ENCODE data around the gene KRT86.

Gene KRT86

DNA sequence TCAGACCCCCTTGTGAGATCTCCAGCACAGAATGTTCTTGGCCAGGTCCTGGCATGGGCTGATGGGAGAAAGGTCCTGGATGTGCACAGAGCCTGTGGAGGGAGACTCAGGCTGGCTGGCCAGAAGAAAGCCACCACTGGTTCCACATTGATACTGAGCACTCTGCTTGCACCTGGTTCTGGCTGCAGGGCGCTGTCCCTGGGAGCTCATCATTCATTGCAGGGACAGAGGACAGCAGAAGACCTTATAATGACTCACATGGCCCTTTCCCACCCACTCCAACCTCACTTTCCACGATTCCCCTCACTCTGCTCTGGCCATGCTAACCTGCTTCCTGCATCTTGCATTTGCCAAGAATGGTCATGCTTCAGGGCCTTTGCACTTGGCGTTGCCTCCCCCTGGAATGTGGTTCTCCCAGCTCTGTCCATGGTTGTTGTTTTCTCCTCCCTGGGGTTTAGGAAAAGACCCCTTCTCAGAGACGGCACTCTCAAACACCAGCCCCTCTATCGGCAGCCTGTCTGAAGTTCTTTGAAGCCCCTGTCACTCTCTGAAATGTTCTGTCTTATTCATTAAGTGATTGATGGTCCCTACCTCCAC lies 31.1 kb upstream of the KRT86 start:
- H3K27ac ChIP-seq = no peak overlapping the region
- TF ChIP-seq, protein P1, sequence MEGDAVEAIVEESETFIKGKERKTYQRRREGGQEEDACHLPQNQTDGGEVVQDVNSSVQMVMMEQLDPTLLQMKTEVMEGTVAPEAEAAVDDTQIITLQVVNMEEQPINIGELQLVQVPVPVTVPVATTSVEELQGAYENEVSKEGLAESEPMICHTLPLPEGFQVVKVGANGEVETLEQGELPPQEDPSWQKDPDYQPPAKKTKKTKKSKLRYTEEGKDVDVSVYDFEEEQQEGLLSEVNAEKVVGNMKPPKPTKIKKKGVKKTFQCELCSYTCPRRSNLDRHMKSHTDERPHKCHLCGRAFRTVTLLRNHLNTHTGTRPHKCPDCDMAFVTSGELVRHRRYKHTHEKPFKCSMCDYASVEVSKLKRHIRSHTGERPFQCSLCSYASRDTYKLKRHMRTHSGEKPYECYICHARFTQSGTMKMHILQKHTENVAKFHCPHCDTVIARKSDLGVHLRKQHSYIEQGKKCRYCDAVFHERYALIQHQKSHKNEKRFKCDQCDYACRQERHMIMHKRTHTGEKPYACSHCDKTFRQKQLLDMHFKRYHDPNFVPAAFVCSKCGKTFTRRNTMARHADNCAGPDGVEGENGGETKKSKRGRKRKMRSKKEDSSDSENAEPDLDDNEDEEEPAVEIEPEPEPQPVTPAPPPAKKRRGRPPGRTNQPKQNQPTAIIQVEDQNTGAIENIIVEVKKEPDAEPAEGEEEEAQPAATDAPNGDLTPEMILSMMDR (IDR thresholded peaks at IDR 0.05; ENCODE audit: low read depth, low read length, missing control alignments) = no peak
- no peaks in the 10 kb centered on the region for H3K27me3 ChIP-seq (replicated peaks)
- in situ Hi-C loops (cut with HindIII; ENCODE audit: low pct_ligation_motif_present, low sequenced_read_pairs) = no loop called here
- DNase-seq = no peak
- H3K36me3 ChIP-seq (replicated peaks) = no peaks in the 10 kb centered on the region
- no peak overlapping the region for H3K4me3 ChIP-seq (ENCODE audit: low read depth, low read length)

DNA sequence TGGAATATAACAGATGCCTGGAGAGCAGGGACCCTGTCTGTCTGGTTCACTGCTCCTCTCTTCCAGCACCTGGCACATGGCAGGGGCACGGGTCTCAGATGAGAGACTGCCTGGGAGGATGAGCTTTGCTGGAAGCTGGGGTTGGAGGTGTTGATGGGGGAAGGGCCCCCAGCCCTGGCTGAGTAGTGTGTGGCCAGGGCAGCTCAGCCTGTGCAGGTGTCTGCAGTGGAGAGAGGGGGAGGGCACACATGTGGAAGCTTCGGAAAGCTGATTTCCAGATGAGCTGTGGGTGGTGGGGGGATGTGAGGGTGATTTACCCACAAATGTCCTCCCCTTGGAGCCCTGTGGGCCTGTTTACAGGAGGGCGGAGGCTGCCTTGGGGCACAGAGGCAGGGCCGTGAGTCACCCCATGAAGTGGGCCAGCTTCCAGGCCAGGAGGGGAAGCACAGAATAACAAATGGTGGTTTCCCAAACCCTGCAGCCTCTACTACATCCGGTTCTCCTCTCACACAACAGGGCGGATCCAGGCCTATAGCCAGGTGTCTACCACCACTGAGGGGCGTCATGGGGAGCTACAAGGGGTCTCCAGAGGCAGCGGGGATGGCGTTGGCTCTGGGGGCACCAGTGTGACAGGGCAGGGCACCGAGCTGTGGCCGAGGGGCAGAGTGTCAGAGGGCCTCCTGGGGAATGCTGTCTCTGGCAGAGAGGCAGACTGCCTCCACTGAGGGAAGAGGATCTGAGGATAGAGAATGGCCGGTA lies 30.4 kb upstream of the KRT86 start:
- DNase-seq = peak; percentile 81
- no peak overlapping the region for H3K4me3 ChIP-seq (ENCODE audit: low read depth, low read length)
- H3K27ac ChIP-seq = peak overlapping the region; percentile 55
- in situ Hi-C loops (cut with HindIII; ENCODE audit: low pct_ligation_motif_present, low sequenced_read_pairs) = no loop called here
- no peaks in the 10 kb centered on the region for H3K27me3 ChIP-seq (replicated peaks)
- no peaks in the 10 kb centered on the region for H3K36me3 ChIP-seq (replicated peaks)
- TF ChIP-seq, protein P1 (IDR thresholded peaks at IDR 0.05; ENCODE audit: low read depth, low read length, missing control alignments) = no peak

DNA sequence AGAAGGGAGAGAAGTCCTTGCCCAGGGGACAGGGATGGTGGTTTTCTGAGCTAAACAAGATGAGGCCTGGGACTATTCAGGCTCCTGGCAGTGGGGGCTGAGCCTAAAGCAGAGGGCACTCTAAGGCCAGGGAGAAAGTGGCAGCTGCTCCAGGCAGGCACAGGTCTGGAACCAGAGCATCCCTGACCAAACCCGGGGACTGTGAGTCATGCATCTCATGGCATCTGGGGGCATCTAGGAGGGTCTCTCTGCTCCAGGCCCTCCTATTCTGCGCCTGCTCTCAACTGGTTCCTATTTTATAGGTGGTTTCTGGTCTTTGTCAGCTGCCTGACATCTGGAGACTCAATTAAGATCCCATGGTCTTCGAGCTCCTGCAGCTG lies 29.8 kb upstream of the KRT86 start:
- peak overlapping the region; percentile 55 for H3K27ac ChIP-seq
- TF ChIP-seq, protein P1 (IDR thresholded peaks at IDR 0.05; ENCODE audit: low read depth, low read length, missing control alignments) = no peak
- H3K36me3 ChIP-seq (replicated peaks) = no peaks in the 10 kb centered on the region
- in situ Hi-C loops (cut with HindIII; ENCODE audit: low pct_ligation_motif_present, low sequenced_read_pairs) = no loop called here
- H3K27me3 ChIP-seq (replicated peaks) = no peaks in the 10 kb centered on the region
- H3K4me3 ChIP-seq (ENCODE audit: low read depth, low read length) = no peak overlapping the region
- no peak for DNase-seq

DNA sequence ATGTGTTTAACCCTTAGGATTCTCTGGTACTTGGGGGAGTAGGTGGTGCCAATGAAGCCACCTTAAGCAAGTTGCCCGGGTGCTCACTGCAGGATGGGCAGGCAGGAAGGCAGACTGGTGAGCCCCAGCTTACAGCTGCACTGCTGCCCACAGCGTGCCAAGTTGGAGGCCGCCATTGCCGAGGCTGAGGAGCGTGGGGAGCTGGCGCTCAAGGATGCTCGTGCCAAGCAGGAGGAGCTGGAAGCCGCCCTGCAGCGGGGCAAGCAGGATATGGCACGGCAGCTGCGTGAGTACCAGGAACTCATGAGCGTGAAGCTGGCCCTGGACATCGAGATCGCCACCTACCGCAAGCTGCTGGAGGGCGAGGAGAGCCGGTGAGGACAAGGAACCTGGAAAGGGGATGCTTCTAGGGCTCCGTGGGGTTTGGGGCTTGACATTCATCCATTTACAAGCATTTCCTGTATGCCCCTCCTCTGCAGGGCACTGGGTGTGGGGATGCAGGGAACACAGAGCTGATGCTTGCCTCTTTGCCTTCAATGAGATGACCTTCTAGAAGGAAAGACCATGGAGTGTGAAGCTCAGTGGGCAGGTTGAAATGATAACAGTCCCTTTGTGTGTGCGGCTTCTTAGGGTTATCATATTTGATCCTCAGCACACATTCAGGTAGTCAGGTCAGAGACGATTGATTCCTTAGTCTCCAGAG lies 29.0 kb upstream of the KRT86 start:
- Histone ChIP-seq H3K27ac (no peak overlapping the region), H3K36me3 (replicated peaks) (no peaks in the 10 kb centered on the region), H3K27me3 (replicated peaks) (no peaks in the 10 kb centered on the region), H3K4me3 (ENCODE audit: low read depth, low read length) (no peak overlapping the region)
- in situ Hi-C loops (cut with HindIII; ENCODE audit: low pct_ligation_motif_present, low sequenced_read_pairs) = no loop called here
- DNase-seq = no peak
- TF ChIP-seq, protein P1 (IDR thresholded peaks at IDR 0.05; ENCODE audit: low read depth, low read length, missing control alignments) = no peak

DNA sequence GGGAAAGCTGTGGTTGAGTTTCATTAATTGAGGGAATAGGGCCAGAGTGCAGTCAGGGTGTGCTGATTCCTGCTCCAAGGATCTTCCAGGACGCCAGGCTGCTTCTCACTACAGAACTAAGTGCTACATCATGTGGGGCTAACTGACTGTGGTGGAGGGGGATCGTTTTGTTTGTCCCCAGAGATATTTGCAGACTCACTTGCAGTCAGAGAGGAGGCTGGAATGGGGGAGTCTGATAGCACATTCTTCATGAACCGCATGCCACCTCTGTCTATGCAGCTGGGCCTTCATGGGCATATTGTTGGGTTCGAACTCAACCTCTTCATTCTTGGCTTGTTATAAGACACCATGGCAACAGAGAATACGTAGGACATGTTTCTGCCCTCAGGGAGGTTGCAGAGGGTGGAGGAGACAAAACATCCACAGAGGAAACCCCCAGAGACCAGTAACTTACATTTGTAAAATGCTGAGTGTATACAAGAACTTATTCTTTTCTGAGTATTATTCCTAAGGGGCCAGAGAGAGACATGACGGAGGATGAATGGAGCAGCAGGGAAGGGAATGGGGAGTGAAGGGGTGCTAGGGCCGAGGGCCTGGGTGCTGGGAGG lies 28.4 kb upstream of the KRT86 start:
- Histone ChIP-seq H3K4me3 (ENCODE audit: low read depth, low read length) (no peak overlapping the region), H3K36me3 (replicated peaks) (no peaks in the 10 kb centered on the region), H3K27me3 (replicated peaks) (no peaks in the 10 kb centered on the region), H3K27ac (no peak overlapping the region)
- DNase-seq = no peak
- in situ Hi-C loops (cut with HindIII; ENCODE audit: low pct_ligation_motif_present, low sequenced_read_pairs) = no loop called here
- TF ChIP-seq, protein P1 (IDR thresholded peaks at IDR 0.05; ENCODE audit: low read depth, low read length, missing control alignments) = no peak
